Ascending aorta (tissue), 2 donors: ENCODE data around the gene ORC3. TPM values are rescaled to one million over a fixed set of nuclear protein-coding genes. Genes with fewer than 3 reads are reported as not detected.

Experiments used
- DNase-seq, 2 donors: peaks; one replicate each; pipeline ENCODE4 v3.0.0-alpha.2; 2019; ENCODE audit warnings: low spot score in 2 of 2
- H3K27ac ChIP-seq, 2 donors: fragments of 200-600 bp; sonication (generic); one replicate each; pipeline ENCODE4 v1.5.1; 2016 to 2017; ENCODE audit warnings: mild to moderate bottlenecking in 1 of 2
- H3K27me3 ChIP-seq: fragments of 200-600 bp; sonication (generic); one replicate; pipeline ENCODE4 v1.5.1; 2017
- H3K36me3 ChIP-seq, 2 donors: fragments of 200-600 bp; sonication (generic); one replicate each; pipeline ENCODE4 v1.5.1; 2016
- H3K4me1 ChIP-seq, 2 donors: fragments of 200-600 bp; sonication (generic); one replicate each; pipeline ENCODE4 v1.5.1; 2016 to 2017; ENCODE audit warnings: mild to moderate bottlenecking in 1 of 2
- H3K4me3 ChIP-seq, 2 donors: fragments of 200-600 bp; sonication (generic); one replicate each; pipeline ENCODE4 v1.5.1; 2016 to 2017; ENCODE audit warnings: mild to moderate bottlenecking in 1 of 2
- H3K9me3 ChIP-seq, 2 donors: fragments of 200-600 bp; sonication (generic); one replicate each; pipeline ENCODE4 v1.5.1; 2016
- intact Hi-C: fragments of 100-400 bp; cut with DNase I; formaldehyde crosslinking; loops from one replicate; pipeline ENCODE4 v1.15.1; 2023
- total RNA-seq: library from RNA; depleted of rRNA; stranded (reverse); fragments of >200 nt; gene quantifications from one replicate; pipeline ENCODE4 v1.1.0, GENCODE V29; 2016
- TF ChIP-seq, protein P1 (sequence below), 3 experiments: fragments of 200-600 bp in 2 of 3; fragments of 450-650 bp in 1 of 3; sonication (generic) in 2 of 3; IDR thresholded peaks; one replicate each; pipeline ENCODE4 v1.5.1; 2016 to 2019; ENCODE audit warnings: antibody characterized with exemption in 3 of 3, mild to moderate bottlenecking in 1 of 3, moderate library complexity in 1 of 3

ORC3 gene
- total RNA-seq, 1 donor from 2014 or later, result 12.9 TPM

DNA sequence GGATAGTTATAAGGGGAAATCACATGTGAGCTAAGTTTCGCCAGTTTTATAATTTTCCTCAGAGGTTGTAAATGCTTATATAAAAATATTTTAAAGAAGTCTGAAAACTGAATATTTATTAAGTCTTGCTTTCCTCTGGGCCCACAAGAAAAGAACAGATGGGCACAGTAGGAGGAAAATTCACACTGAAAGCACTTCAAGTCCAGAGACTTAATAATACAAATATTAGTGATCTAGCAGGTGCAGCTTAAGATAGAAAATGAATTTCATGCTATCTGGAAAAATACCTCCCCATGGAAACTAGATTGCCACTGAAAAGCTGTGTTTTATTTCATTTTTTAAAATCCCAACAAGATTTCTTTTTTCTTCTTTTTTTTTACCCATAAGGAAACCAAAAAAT lies 47.2 kb downstream of the ORC3 start:
- no peak overlapping the region for H3K4me3 ChIP-seq
- no peak for DNase-seq
- TF ChIP-seq, protein P1, sequence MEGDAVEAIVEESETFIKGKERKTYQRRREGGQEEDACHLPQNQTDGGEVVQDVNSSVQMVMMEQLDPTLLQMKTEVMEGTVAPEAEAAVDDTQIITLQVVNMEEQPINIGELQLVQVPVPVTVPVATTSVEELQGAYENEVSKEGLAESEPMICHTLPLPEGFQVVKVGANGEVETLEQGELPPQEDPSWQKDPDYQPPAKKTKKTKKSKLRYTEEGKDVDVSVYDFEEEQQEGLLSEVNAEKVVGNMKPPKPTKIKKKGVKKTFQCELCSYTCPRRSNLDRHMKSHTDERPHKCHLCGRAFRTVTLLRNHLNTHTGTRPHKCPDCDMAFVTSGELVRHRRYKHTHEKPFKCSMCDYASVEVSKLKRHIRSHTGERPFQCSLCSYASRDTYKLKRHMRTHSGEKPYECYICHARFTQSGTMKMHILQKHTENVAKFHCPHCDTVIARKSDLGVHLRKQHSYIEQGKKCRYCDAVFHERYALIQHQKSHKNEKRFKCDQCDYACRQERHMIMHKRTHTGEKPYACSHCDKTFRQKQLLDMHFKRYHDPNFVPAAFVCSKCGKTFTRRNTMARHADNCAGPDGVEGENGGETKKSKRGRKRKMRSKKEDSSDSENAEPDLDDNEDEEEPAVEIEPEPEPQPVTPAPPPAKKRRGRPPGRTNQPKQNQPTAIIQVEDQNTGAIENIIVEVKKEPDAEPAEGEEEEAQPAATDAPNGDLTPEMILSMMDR (IDR thresholded peaks at IDR 0.05), result no peak
- intact Hi-C loops, result no loop called here
- no peaks in the 10 kb centered on the region for H3K9me3 ChIP-seq
- no peaks in the 10 kb centered on the region for H3K4me1 ChIP-seq
- no peak overlapping the region for H3K27ac ChIP-seq
- no peaks in the 10 kb centered on the region for H3K27me3 ChIP-seq
- peaks cover 5 to 20% of the 10 kb centered on the region in 2 donors for H3K36me3 ChIP-seq

DNA sequence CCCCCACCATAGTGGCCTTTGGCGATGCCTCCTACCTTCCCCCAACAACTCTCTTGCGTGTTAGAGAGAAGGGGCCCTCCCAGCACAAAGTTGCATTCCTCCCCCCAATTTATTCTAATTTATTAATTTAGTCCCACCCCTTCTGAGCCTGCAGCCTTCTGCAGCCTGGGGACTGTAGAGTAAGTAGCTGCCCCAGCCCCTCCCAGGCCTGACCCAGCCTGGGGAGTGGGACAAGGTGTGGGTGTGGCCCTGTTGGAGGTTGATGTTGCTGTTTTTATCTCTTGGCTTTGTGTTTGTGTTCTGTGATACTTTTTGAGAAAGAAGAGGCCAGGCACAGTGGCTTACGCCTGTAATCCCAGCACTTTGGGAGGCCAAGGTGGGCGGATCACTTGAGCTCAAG lies 49.4 kb downstream of the ORC3 start:
- Histone ChIP-seq H3K4me3 (no peak overlapping the region), H3K4me1 (no peaks in the 10 kb centered on the region), H3K27ac (no peak overlapping the region), H3K9me3 (no peaks in the 10 kb centered on the region), H3K27me3 (no peaks in the 10 kb centered on the region), H3K36me3 (peaks cover 0 to 20% of the 10 kb centered on the region in 2 donors)
- TF ChIP-seq, protein P1 (IDR thresholded peaks at IDR 0.05), result no peak
- no peak for DNase-seq
- intact Hi-C loops, result no loop called here

DNA sequence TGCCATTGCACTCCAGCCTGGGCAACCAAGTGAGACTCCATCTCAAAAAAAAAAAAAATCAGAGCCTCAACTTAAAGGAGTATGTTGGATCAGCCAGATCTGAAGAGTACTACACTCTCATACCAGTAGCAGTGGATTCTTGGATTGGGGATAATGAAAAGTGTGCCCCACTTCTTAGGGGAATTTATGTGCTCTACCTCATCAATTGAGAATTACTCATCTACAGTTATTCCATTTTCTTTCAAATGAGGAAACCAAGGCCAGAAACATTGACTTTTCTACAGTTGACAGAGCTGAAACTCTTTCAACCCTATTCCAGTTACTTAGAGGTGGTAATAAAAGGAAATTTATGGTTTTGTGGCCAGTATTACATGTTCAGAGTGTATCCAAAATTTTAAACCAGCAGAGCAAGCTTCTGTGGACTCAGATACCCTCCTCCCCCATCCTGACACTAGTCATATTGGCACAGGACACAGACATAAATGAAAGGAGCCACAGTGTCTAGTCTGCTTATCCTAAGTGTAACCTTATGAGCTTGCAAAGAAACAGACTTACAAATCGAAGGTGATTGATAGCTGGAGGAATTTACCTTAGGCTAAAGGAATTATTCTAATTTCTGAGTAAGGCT lies 51.2 kb downstream of the ORC3 start:
- H3K4me3 ChIP-seq, result no peak overlapping the region
- DNase-seq, result no peak
- no peaks in the 10 kb centered on the region for H3K27me3 ChIP-seq
- H3K36me3 ChIP-seq, result peaks cover 0 to 10% of the 10 kb centered on the region in 2 donors
- intact Hi-C loops, result no loop called here
- H3K27ac ChIP-seq, result no peak overlapping the region
- TF ChIP-seq, protein P1 (IDR thresholded peaks at IDR 0.05), result no peak
- no peaks in the 10 kb centered on the region for H3K9me3 ChIP-seq
- no peaks in the 10 kb centered on the region for H3K4me1 ChIP-seq

DNA sequence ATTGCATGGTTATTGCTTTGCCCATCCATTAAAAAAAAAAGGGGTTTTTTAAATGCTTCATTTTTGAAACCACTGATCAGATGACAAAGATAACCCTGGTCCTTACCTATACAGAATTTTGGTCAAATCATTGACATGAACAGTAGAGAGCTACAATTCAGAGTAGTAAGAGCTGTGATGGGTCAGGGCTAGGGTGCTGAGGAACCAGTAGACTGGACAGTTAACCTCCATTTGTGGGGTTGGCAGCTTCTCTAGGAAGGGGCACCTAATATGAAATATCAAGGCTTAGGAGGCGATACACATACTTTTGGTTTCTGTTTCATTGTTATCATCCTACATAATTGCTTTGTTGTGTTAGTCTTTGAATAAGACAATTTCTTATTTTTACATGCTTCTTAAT lies 55.1 kb downstream of the ORC3 start:
- TF ChIP-seq, protein P1 (IDR thresholded peaks at IDR 0.05), result no peak
- H3K36me3 ChIP-seq, result no peaks in the 10 kb centered on the region
- no peaks in the 10 kb centered on the region for H3K4me1 ChIP-seq
- no peak overlapping the region for H3K27ac ChIP-seq
- no peak overlapping the region for H3K4me3 ChIP-seq
- intact Hi-C loops, result no loop called here
- no peaks in the 10 kb centered on the region for H3K9me3 ChIP-seq
- no peaks in the 10 kb centered on the region for H3K27me3 ChIP-seq
- no peak for DNase-seq

DNA sequence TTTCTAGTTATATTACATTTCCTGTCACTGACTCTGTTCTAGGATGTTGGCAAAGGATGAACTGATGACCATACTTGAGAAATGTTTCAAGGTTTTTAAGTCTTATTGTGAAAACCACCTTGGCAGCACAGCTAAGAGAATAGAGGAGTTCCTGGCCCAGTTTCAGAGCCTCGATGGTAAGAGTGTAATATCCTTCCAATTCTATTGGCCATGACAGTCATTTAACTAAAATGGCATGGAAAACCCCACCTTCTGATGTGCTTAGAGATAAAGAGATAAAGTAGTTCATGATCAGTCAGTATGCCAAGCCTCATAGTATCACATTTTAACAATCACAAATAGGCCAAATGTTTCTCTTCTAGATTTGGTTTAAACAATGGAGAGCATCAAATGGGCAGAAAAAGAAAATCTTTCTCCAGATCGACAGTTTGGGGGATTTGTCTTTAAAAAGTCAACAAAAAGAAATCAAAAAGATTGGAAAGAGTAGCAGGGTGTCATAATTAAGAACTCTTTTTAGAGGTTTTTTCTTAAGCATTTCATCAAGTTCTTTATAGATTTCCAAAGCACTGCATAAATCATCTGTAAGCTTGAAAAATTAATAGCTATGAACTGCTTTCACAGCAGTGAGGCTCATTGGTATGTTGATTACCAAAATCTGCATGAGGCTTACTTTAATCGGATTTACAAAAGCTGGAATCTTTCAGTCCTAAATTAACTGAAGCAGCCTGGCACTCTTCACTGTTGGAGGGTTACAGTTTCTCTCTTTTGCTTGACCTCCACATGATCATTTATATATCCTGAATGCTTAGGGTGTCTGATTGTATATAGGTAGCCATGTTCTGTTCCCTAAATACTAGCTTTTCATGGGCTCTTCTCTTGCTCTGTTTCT lies 63.4 kb downstream of the ORC3 start:
- Histone ChIP-seq H3K36me3 (peaks cover 0 to 5% of the 10 kb centered on the region in 2 donors), H3K4me3 (no peak overlapping the region), H3K27me3 (no peaks in the 10 kb centered on the region), H3K27ac (no peak overlapping the region), H3K9me3 (no peaks in the 10 kb centered on the region), H3K4me1 (no peaks in the 10 kb centered on the region)
- intact Hi-C loops, result no loop called here
- TF ChIP-seq, protein P1 (IDR thresholded peaks at IDR 0.05), result no peak
- DNase-seq, result no peak
